Neural crest cell (in vitro differentiated cells): ENCODE results near the gene UBXN6. TPM values are rescaled to one million over a fixed set of nuclear protein-coding genes. Genes with fewer than 3 reads are reported as not detected.

Source experiments
- DNase-seq: peaks from one replicate; pipeline ENCODE4 v3.0.0; 2021; ENCODE audit warnings: low read depth, mixed read lengths, low spot score
- H3K27ac Mint-ChIP-seq: one replicate; pipeline ENCODE4 v1.8.0; 2021; ENCODE audit warnings: mild to moderate bottlenecking, mixed read lengths; ENCODE audit not compliant: unreplicated experiment
- H3K27me3 Mint-ChIP-seq: 2 replicates; pipeline ENCODE4 v1.8.0; 2021; ENCODE audit warnings: low read depth, mild to moderate bottlenecking, mixed read lengths
- H3K36me3 Mint-ChIP-seq: 2 replicates; pipeline ENCODE4 v1.8.0; 2021; ENCODE audit warnings: low read depth, mild to moderate bottlenecking, mixed read lengths
- H3K4me1 Mint-ChIP-seq: 2 replicates; pipeline ENCODE4 v1.8.0; 2021; ENCODE audit warnings: mixed read lengths
- H3K4me3 Mint-ChIP-seq: one replicate; pipeline ENCODE4 v1.8.0; 2021; ENCODE audit warnings: mild to moderate bottlenecking, mixed read lengths
- H3K9me3 Mint-ChIP-seq: 2 replicates; pipeline ENCODE4 v1.8.0; 2021; ENCODE audit warnings: mixed read lengths
- total RNA-seq: library from RNA; stranded (reverse); gene quantifications from 2 replicates; pipeline ENCODE4 v1.2.1, GENCODE V29; 2021
- TF ChIP-seq, protein P1 (sequence below): fragments of 200-600 bp; sonication (generic); conservative IDR thresholded peaks from 2 replicates; pipeline ENCODE4 v1.5.0; 2021; ENCODE audit warnings: antibody characterized with exemption, mild to moderate bottlenecking

The UBXN6 gene
- total RNA-seq, 1 donor from 2014 or later: 40.9 TPM

DNA sequence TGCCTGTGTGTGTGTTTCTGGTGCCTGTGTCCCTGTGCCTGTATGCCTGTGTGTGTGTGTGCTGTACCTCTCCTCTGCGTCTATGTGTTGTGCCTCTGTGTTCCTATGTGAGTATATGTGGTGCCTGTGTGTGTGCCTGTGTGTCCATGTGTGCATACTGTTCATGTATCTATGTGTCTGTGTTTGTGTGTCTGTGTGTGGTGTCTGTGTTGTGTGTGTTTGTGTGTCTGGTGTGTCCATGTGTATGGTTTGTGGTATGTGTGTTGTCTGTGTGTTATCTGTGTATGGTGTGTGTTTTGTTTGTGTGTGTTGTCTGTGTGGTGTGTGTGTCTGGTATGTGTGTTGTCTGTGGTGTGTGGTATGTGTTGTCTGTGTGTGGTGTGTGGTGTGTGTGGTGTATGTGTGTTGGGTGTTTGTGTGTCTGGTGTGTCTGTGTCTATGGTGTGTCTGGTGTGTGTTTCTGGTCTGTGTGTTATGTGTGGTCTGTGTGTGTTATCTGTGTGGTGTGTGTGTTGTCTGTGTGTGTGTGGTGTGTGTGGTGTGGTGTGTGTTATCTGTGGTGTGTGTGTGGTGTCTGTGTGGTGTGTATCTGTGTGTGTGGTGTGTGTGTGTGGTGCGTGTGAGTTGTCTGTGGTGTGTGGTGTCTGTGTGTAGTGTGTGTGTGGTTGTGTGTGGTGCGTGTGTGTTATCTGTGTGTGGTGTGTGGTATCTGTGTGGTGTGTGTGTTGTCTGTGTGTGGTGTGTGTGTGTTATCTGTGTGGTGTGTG is 34.9 kb upstream of the UBXN6 start:
- H3K4me1 Mint-ChIP-seq: no peaks in the 10 kb centered on the region
- H3K4me3 Mint-ChIP-seq: no peak overlapping the region
- H3K27ac Mint-ChIP-seq: no peak overlapping the region
- no peak for DNase-seq
- H3K27me3 Mint-ChIP-seq: no peaks in the 10 kb centered on the region
- TF ChIP-seq, protein P1, sequence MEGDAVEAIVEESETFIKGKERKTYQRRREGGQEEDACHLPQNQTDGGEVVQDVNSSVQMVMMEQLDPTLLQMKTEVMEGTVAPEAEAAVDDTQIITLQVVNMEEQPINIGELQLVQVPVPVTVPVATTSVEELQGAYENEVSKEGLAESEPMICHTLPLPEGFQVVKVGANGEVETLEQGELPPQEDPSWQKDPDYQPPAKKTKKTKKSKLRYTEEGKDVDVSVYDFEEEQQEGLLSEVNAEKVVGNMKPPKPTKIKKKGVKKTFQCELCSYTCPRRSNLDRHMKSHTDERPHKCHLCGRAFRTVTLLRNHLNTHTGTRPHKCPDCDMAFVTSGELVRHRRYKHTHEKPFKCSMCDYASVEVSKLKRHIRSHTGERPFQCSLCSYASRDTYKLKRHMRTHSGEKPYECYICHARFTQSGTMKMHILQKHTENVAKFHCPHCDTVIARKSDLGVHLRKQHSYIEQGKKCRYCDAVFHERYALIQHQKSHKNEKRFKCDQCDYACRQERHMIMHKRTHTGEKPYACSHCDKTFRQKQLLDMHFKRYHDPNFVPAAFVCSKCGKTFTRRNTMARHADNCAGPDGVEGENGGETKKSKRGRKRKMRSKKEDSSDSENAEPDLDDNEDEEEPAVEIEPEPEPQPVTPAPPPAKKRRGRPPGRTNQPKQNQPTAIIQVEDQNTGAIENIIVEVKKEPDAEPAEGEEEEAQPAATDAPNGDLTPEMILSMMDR: no peak
- peaks cover 7% of the 10 kb centered on the region for H3K36me3 Mint-ChIP-seq
- no peaks in the 10 kb centered on the region for H3K9me3 Mint-ChIP-seq

DNA sequence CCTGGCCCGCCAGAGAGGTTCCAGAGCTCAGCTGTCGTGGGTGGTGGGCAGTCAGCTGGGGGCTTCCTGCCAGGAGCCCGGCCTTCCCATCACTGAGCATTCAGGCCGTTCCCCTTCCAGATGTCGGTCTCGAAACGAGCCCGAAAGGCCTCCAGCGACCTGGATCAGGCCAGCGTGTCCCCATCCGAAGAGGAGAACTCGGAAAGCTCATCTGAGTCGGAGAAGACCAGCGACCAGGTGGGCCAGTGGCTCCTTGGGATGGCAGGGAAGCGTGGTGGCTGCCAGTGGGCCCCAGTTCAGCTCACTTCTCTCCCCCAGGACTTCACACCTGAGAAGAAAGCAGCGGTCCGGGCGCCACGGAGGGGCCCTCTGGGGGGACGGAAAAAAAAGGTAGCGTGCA is 33.9 kb upstream of the UBXN6 start:
- H3K9me3 Mint-ChIP-seq: no peaks in the 10 kb centered on the region
- no peaks in the 10 kb centered on the region for H3K27me3 Mint-ChIP-seq
- no peak for DNase-seq
- no peaks in the 10 kb centered on the region for H3K4me1 Mint-ChIP-seq
- H3K4me3 Mint-ChIP-seq: no peak overlapping the region
- peaks cover 7% of the 10 kb centered on the region for H3K36me3 Mint-ChIP-seq
- H3K27ac Mint-ChIP-seq: no peak overlapping the region
- TF ChIP-seq, protein P1: no peak

DNA sequence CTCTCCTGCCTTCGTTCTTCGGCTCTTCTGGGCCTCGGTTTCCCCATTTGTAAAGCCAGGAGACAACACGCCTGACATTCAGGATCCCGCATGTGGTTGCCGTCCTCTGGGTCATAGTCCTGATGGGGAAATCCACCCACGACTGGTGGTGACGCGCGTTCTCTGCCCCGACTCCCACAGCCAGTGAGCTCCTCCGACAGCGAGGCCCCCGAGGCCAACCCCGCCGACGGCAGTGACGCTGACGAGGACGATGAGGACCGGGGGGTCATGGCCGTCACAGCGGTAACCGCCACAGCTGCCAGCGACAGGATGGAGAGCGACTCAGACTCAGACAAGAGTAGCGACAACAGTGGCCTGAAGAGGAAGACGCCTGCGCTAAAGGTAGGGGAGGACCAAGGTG is 30.9 kb upstream of the UBXN6 start:
- no peaks in the 10 kb centered on the region for H3K27me3 Mint-ChIP-seq
- no peaks in the 10 kb centered on the region for H3K9me3 Mint-ChIP-seq
- DNase-seq: no peak
- H3K36me3 Mint-ChIP-seq: peaks cover 12% of the 10 kb centered on the region
- H3K4me3 Mint-ChIP-seq: no peak overlapping the region
- TF ChIP-seq, protein P1: no peak
- H3K27ac Mint-ChIP-seq: no peak overlapping the region
- H3K4me1 Mint-ChIP-seq: no peaks in the 10 kb centered on the region

DNA sequence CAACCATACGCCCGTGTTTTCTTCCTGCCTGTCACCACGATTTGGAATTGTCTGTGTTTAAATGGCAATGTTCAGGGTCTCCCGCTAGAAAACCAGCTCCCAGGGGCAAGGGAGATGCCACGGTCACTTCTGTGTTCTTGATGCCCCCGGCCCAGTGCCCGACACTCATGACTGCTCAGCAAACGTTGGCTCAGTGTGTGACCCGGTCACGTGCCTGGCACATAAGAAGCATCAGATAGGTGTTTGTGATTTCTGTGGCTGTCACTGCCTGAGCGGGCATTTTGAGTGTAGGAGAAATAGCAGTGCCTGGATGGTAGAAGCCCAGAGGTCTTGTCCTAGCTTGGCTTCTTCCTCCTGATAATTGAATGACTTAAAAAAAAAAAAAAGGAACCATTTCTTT is 30.0 kb upstream of the UBXN6 start:
- Mint-ChIP-seq H3K36me3 (peaks cover 13% of the 10 kb centered on the region), H3K27me3 (no peaks in the 10 kb centered on the region), H3K9me3 (no peaks in the 10 kb centered on the region), H3K4me1 (no peaks in the 10 kb centered on the region), H3K27ac (no peak overlapping the region), H3K4me3 (no peak overlapping the region)
- no peak for DNase-seq
- TF ChIP-seq, protein P1: no peak

DNA sequence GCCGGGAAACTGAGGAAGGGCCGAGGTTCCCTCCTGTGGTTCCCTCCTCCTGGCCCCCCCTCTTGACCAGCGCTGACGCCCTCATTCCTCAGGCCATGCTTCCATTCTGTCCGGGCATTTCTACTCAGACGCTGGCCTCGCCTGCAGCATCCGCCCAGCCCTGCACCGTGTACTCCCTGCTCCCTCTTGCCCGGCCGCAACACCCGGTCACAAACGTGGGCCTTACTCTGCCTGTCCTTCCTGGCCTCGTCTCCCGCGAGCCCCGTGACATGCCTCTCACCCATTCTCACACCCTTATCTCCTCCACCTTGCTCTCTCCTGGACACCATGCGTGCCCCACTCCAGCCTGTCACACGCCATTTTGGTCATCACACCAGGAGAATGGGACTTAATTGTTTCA is 25.8 kb upstream of the UBXN6 start:
- Mint-ChIP-seq H3K4me3 (no peak overlapping the region), H3K36me3 (peaks cover 6% of the 10 kb centered on the region), H3K4me1 (no peaks in the 10 kb centered on the region), H3K27ac (no peak overlapping the region), H3K9me3 (no peaks in the 10 kb centered on the region), H3K27me3 (no peaks in the 10 kb centered on the region)
- no peak for DNase-seq
- TF ChIP-seq, protein P1: no peak
